ENCODE measurements around the gene PLA2G6.

PLA2G6 gene

GRCh38 chr22:38109371-38110001, 72.1 kb downstream of the PLA2G6 start:
- no peak for DNase-seq

DNA sequence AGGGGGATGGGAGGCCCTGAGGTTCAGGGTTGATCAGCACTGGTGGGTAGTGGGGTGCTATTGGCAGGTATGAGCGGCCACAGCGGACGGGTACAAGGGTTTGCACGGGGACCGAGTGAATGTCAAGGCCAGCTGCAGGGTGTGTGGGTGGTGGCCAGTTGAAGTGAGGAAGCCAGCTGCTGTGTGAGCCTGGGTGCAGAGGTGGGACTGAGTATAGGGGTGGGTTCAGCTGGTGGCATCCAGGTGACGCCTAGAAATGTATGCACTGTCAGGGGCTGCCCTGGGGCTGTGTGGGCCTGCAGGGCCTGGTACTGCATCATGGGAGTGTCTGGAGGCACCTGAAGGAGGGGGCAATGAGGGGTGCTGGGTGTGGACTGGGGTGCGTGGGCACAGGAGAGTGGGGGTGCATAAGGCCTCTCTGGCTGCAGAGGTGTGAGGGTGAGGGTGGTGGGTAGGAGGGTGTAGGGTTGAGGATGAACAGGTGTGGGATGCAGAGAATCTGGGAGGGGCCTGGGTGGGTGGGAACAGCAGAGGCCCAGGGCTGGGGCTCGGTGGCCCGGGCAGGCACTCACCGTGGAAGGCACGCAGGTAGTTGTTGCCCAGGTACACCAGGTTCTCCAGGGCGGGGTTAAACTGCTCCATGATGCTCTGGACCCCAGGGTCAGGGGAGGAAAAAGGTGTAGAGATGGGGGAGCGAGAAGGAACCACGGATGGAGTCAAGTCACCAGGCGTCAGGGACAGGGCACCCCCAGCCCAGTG, 72.9 kb downstream of the PLA2G6 start:
- DNase-seq: no peak

DNA sequence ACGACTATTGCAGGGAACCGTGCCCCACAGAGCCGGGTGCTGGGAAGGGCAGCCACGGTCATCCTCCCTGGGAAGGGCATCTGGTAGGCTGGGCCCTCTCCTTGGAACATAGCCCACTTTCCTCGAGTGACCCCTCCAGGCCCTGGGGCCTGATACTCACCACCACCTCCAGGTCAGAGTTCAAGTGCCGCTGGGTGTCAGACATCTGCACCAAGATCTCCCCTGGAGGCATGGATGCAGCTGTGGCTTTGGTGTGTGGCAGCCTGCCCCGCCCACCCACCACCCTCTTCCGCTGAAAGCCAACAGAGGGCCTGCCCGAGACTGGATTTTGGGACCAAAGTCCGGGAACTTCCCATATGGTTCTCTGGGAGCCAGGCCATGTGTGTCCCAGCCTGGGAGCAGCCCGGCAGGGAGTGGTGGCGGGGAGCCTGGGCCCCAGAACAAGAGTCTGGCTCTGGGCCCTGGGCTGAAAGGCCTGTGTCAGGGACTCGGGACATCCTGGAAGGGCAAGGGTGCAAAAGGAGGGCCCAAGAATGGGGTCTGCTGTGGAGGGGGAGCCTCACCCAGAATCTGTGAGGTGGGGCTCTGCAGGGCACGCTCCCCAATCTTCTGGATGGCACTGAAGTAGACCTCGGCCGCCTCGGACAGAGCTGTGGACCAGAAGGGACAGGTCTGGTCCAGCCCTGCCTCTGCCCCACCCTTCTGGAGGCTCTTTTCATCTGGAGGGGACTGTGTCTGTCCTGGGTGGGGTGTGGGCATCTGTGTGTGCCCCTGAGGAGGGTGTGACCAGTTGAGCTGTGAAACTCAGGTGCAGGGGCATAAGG, 73.7 kb downstream of the PLA2G6 start:
- no peak for DNase-seq

DNA sequence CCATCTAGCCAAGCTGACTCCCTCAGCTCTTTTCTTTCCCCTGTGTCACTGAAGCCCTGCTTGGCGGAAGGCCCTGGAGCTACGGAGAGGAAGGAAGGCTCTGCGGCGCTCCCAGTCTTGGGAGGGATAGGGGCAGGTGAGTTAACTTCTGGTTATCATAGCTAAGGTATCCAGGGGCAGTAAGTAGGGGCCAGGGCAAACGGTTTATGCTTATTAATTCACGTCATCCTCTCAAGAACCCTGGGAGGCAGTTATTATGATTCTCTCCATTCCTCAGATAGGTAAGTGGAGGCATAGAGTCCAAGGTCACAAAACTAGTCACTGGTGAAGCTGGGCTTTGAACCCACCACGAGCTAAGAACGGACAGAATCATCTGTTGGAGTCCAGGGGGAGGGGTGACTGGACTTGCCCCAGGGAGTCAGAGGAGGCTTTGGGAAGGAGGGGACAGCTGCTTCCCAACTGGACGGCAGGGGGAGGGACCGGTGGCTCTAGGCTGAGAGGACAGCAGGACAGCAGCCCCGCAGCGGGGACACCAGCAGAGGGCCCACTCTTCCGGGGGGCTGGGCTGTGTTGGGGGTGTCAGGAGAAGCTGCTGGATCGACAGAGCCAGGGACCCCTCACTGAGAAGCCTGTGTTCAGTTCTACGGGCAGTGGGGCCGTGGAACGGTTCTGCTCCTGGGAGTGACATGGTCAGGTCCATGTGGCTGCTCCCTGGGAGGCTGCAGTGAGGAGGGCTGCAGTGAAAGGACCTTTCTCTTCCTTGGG, 74.6 kb downstream of the PLA2G6 start:
- DNase-seq: no peak

GRCh38 chr22:38104084-38104483, 77.5 kb downstream of the PLA2G6 start:
- no peak for DNase-seq

DNA sequence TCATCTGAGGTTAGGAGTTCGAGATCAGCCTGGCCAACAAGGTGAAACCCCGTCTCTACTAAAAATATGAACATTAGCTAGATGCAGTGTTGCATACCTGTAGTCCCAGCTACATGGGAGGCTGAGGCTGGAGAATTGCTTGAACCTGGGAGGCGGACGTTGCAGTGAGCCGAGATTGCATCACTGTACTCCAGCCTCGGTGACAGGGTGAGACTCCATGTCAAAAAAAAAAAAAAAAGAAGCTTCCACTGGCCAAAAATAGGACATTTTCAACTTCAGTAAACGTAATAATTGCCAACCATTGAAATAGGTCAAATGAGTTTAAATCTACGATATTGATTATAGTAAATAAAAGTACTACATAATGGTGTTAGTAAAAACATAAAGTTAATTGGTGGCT, 78.0 kb downstream of the PLA2G6 start:
- DNase-seq: no peak

GRCh38 chr22:38098410-38099249, 83.0 kb downstream of the PLA2G6 start:
- no peak for DNase-seq

GRCh38 chr22:38097557-38098409, 83.8 kb downstream of the PLA2G6 start:
- no peak for DNase-seq

GRCh38 chr22:38097058-38097457, 84.6 kb downstream of the PLA2G6 start:
- DNase-seq: no peak

GRCh38 chr22:38089474-38089851, 92.2 kb downstream of the PLA2G6 start:
- no peak for DNase-seq

GRCh38 chr22:38088629-38089473, 92.8 kb downstream of the PLA2G6 start:
- no peak for DNase-seq

GRCh38 chr22:38087855-38088254, 93.8 kb downstream of the PLA2G6 start:
- DNase-seq: no peak

DNA sequence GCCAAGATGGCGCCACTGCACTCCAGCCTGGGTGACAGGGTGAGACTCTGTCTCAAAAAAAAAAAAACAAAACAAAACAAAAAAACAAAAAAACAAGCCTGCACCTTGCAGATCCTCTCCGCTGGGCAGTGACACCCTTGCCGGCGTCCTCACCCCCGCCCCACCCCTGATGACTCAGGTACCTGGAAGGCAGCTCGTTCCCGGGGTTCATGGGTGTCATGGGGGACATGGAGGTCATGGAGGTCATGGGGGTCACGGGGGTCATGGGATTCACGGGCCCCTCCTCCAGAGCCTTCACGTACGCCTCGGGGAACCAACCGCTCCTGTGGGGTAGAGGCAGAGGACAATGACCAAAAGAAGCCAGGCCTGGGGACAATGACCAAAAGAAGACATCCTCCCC, 94.7 kb downstream of the PLA2G6 start:
- DNase-seq: no peak

DNA sequence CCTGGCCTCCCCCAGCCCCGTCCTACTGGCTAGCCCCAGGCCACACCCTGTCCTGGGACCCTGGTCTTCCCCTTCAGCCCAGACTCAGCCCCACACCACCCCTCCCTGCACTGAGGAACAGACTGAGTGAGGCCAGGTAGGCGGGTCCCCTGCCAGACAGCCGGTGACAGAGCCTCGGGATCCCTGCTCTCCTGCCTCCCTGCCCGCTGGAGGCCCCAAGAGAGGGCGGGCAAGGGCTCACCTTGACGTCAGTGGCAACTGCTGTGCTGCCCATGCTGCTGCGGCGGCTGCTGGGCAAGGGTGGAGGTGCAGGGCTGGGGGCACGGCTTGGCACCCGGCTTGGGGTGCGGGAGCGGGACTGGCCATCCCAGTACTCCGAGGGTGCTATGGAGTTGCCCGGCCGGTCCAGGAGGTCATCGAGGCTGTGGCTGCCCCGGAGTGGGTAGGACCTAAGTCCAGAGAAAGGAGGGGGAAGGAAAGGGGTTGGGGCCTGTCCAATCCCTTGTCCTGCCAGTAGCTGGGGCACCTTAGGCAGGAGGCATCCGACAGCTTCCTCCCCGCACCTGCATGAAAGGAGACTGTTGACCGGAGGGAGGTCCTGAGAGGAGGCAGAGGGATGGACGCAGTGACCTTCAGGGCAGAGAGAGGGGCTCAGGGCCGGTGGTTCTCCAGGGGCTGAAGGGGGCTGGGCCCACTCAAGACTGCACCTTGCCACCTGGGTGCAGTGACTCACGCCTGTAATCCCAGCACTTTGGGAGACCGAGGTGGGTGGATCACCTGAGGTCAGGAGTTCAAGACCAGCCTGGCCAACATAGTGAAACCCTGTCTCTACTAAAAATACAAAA, 95.4 kb downstream of the PLA2G6 start:
- DNase-seq: no peak

DNA sequence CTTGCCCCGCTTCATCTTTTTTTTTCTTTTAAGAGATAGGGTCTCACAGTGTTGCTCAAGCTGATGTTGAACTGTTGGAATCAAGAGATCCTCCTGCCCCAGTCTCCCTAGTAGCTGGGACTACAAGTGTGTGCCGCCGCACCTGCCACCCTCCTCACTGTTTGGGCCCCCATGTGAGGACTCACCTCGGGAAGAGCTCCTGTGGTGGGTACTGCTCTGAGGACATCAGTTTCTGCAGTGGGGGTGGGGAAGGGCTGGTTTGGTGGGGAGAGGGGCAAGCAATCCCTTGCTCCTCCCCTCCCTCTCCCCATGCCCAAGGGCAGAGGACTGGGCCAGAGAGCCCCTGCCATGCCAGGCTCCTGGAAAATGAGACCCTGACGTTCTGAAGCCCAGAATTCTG, 96.1 kb downstream of the PLA2G6 start:
- no peak for DNase-seq

DNA sequence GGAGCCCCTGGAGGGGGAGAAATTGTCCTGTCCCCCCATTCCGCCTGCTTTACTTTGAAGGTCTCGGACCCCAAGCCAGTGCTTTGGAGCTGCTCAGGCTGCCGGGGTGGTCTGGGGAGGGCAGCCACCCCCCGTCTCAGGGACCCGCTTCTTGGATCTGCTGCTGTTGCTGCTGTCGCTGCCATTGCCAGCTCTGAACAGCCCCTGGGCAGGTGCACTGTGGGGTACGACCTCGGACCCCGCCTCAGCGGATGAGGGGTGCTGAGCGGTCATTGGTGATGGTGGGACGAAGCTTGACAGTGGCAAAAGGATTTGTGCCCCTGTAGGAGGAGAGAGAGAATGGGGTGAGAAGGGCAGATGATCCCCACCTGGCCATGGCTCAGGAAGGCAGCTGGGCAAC, 96.6 kb downstream of the PLA2G6 start:
- no peak for DNase-seq

DNA sequence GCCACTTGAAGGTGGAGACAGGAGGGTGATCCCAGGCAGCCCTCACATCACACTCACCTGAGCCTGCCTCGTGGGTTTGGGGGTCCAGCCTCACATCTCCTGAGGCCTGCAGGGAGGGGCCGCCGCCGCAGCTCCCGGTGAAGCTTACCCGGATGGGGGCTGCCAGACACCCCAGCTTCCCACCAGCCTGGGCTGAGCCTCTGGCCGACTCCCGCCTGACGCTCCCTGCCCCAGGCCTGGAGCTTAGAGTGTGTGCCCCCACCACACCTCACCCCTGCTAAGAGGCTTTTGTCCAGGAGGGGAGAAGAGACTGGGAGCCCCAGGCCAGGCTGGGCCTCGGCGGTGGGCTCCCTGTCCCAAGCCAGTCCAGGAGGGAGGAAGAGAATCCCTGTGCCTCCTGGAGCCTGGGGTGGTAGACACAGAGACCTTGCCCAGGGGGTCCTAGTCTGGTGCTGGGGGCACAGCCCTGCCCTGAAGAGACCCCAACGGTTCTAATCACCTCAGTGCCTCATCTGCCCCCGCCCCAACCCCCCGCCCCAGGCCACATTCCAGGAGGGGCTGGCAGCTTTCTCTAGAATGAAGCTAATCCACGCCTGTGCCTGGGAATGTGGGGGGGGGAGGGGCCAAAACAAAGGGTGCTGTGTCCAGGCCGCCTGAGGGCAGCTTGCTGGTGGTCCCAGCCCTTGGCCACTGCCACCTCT, 97.5 kb downstream of the PLA2G6 start, which contains the start of gene SLC16A8:
SLC16A8 (minus strand) TSS at position 254 of the 701 bp plus-strand sequence. CDS start 1,311 bp downstream, outside the sequence.
- no peak for DNase-seq

DNA sequence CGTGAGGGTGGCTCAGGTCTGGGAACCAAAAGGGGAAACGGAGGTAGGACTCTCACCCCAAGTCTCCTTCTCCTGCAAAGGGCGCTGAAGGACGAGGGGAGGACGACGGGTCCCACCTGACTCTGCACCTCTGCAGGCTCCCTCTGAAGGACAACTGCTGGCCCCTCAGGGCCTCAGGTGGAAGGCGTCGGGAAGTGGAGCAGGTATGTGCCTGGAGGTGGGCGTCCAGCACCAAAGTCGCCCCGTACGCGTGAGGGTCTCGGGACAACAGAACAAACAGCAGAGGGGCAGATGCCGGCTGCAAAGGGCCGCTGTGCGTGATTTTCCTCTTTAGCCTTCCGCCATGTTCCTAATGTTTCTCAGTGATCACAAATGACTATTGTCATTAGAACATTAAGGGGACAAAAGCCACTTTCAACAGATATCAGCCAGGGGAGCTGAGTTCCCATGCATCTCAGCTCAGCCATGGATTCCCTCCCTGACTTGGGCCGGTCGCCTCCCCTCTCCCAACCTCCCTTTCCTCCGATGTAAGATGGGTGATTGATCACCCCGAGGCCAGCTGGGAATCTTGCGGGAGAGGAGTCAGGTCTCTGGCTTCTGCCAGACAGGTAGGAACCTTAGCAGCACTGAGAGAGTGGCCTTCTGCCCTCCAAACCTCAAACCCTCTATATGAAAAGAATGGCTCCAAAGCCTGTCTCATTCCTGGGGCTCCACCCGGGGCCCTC, 98.5 kb downstream of the PLA2G6 start:
- DNase-seq: no peak

Data from stimulated activated CD4-positive, alpha-beta T cell treated with anti-CD3 and anti-CD28 coated beads, Interleukin-2, amount 100 ng/mL, for 48 hours (primary cell).